Measurements from ENCODE around the gene NSRP1.
"Not testable (repeated sequence)": the region's sequence is repeated elsewhere in the genome, so short reads cannot be mapped to it uniquely, and the experiment has no call there.

NSRP1 gene

GRCh38 chr17:30220414-30220813, 103.8 kb downstream of the NSRP1 start:
- no peak for DNase-seq (ENCODE audit: extremely low read depth in 1 of 2, low read depth in 1 of 2)

GRCh38 chr17:30221346-30221745, 104.7 kb downstream of the NSRP1 start:
- no peak for DNase-seq (ENCODE audit: extremely low read depth in 1 of 2, low read depth in 1 of 2)

- no peak for DNase-seq (ENCODE audit: extremely low read depth in 1 of 2, low read depth in 1 of 2)
Measured at GRCh38 chr17:30222251-30222650, 105.6 kb downstream of the NSRP1 start.

GRCh38 chr17:30222721-30223175, 106.1 kb downstream of the NSRP1 start:
- no peak for DNase-seq (ENCODE audit: extremely low read depth in 1 of 2, low read depth in 1 of 2)

GRCh38 chr17:30224419-30224960, 107.9 kb downstream of the NSRP1 start:
- DNase-seq (ENCODE audit: extremely low read depth in 1 of 2, low read depth in 1 of 2), result no peak

- no peak for DNase-seq (ENCODE audit: extremely low read depth in 1 of 2, low read depth in 1 of 2)
Measured at GRCh38 chr17:30225112-30225511, 108.5 kb downstream of the NSRP1 start.

GRCh38 chr17:30225919-30226553, 109.4 kb downstream of the NSRP1 start:
- no peak for DNase-seq (ENCODE audit: extremely low read depth in 1 of 2, low read depth in 1 of 2)

- no peak for DNase-seq (ENCODE audit: extremely low read depth in 1 of 2, low read depth in 1 of 2)
Measured at GRCh38 chr17:30226878-30227277, 110.3 kb downstream of the NSRP1 start.

GRCh38 chr17:30228011-30228410, 111.4 kb downstream of the NSRP1 start:
- DNase-seq (ENCODE audit: extremely low read depth in 1 of 2, low read depth in 1 of 2), result no peak

GRCh38 chr17:30229012-30229411, 112.4 kb downstream of the NSRP1 start:
- DNase-seq (ENCODE audit: extremely low read depth in 1 of 2, low read depth in 1 of 2), result no peak

GRCh38 chr17:30230009-30230408, 113.4 kb downstream of the NSRP1 start:
- DNase-seq (ENCODE audit: extremely low read depth in 1 of 2, low read depth in 1 of 2), result not testable (repeated sequence)

GRCh38 chr17:30230596-30231125, 114.0 kb downstream of the NSRP1 start:
- no peak for DNase-seq (ENCODE audit: extremely low read depth in 1 of 2, low read depth in 1 of 2)

- DNase-seq (ENCODE audit: extremely low read depth in 1 of 2, low read depth in 1 of 2), result no peak
Measured at GRCh38 chr17:30232015-30232823, 115.6 kb downstream of the NSRP1 start.

- no peak for DNase-seq (ENCODE audit: extremely low read depth in 1 of 2, low read depth in 1 of 2)
Measured at GRCh38 chr17:30232824-30233427, 116.3 kb downstream of the NSRP1 start.

GRCh38 chr17:30234296-30234695, 117.7 kb downstream of the NSRP1 start:
- DNase-seq (ENCODE audit: extremely low read depth in 1 of 2, low read depth in 1 of 2), result no peak

GRCh38 chr17:30234964-30235363, 118.3 kb downstream of the NSRP1 start:
- no peak for DNase-seq (ENCODE audit: extremely low read depth in 1 of 2, low read depth in 1 of 2)

GRCh38 chr17:30235386-30236296, 119.0 kb downstream of the NSRP1 start, which contains the start of gene SLC6A4:
Gene SLC6A4 (minus strand): TSS chr17:30235697. CDS start chr17:30221958, 13,739 bp downstream.
- no peak for DNase-seq (ENCODE audit: extremely low read depth in 1 of 2, low read depth in 1 of 2)

All from stimulated activated CD8-positive, alpha-beta memory T cell treated with anti-CD3 and anti-CD28 coated beads, Interleukin-7, amount 100 ng/mL, for 48 hours (primary cell).